ENCODE results near the gene UBE2Z. TPM values are rescaled to one million over a fixed set of nuclear protein-coding genes. Genes with fewer than 3 reads are reported as not detected.

Gene UBE2Z
- total RNA-seq, 1 experiment from 2014 or later, result 119 TPM

- Histone ChIP-seq H3K4me1 (ENCODE audit: control insufficient read depth in 1 of 2, insufficient read depth in 2 of 2, low read length in 2 of 2) (peaks cover 0 to 1% of the 10 kb centered on the region in 2 experiments; a peak in 1 of 4 replicates), H3K27ac (ENCODE audit: low read depth, low read length) (no peak overlapping the region), H3K9me2 (ENCODE audit: insufficient read depth) (no peaks in the 10 kb centered on the region), H4K20me1 (ENCODE audit: insufficient read depth) (peaks cover 27% of the 10 kb centered on the region), H2AFZ (ENCODE audit: low read depth, low read length, poor library complexity, severe bottlenecking) (no peak overlapping the region), H3K27me3 (ENCODE audit: insufficient read depth, low read length) (no peaks in the 10 kb centered on the region), H3K79me2 (ENCODE audit: insufficient read depth, low read length) (peaks cover 100% of the 10 kb centered on the region), H3K36me3 (ENCODE audit: control insufficient read depth in 1 of 2, insufficient read depth in 2 of 2, low read length in 2 of 2) (peaks cover 75 to 81% of the 10 kb centered on the region in 2 experiments), H3K9me3 (ENCODE audit: control insufficient read depth in 1 of 2, insufficient read depth in 1 of 2, low read depth in 1 of 2, low read length in 2 of 2) (no peaks in the 10 kb centered on the region), H3K4me2 (ENCODE audit: low read length) (no peak overlapping the region), H3K4me3 (replicated peaks in 1 of 2; ENCODE audit: low read depth in 1 of 2, low read length in 2 of 2) (no peak overlapping the region), H3K9ac (ENCODE audit: low read length) (no peak overlapping the region)
- intact Hi-C loops (cut with micrococcal nuclease), result no loop called here
- ATAC-seq (no peak; the same call in 1 of the 2 replicates), DNase-seq (ENCODE audit: low read depth, low spot score) (no peak)
- no TSS peak for BruUV-seq (replicated peaks)
- CTCF ChIA-PET, result interaction anchor here (1.1 kb wide), 2 partner anchors 23 to 117 kb away, joined by 3 to 4 read pairs; partner anchors contain the start of gene ATP5MC1
- TF ChIP-seq POLR2A (IDR thresholded peaks at IDR 0.05; ENCODE audit: borderline replicate concordance, extremely low read depth, insufficient read depth, insufficient read length) (no peak), ZBTB33 (IDR thresholded peaks at IDR 0.05; ENCODE audit: extremely low read depth, insufficient replicate concordance, low read length) (no peak), YY1 (IDR thresholded peaks at IDR 0.05; ENCODE audit: extremely low read depth, insufficient replicate concordance, low read depth, low read length) (no peak), POLR2AphosphoS5 (IDR thresholded peaks at IDR 0.05; ENCODE audit: low read depth, low read length) (no peak), SP1 (IDR thresholded peaks at IDR 0.05; ENCODE audit: low read depth) (no peak), EZH2 (IDR thresholded peaks at IDR 0.05) (no peak), ZFX (IDR thresholded peaks at IDR 0.05) (no peak)
- RAD21 ChIA-PET (ENCODE audit: low non-redundant PET in 1 of 2, low total read pairs in 2 of 2, uncharacterized antibody in 2 of 2, unreplicated experiment in 2 of 2), result no interaction called here
- POLR2A ChIA-PET, result interaction anchor here (1.8 kb wide), 1 partner anchor 23 kb away, joined by 6 read pairs; the partner anchor contains the start of gene ATP5MC1
Measured at GRCh38 chr17:48915459-48916282, 7.5 kb downstream of the UBE2Z start.

Data from HCT116 (cell line).